Measurements from ENCODE around the gene PARVB.

GRCh38 chr22:44126807-44127206 lies 102.7 kb downstream of the PARVB start:
- no peak for TF ChIP-seq POLR2A (IDR thresholded peaks at IDR 0.05)
- TF ChIP-seq CTCF (IDR thresholded peaks at IDR 0.05) = no peak

Data from esophagus squamous epithelium (tissue), 4 donors.